ENCODE results near the gene CPXM2.

DNA sequence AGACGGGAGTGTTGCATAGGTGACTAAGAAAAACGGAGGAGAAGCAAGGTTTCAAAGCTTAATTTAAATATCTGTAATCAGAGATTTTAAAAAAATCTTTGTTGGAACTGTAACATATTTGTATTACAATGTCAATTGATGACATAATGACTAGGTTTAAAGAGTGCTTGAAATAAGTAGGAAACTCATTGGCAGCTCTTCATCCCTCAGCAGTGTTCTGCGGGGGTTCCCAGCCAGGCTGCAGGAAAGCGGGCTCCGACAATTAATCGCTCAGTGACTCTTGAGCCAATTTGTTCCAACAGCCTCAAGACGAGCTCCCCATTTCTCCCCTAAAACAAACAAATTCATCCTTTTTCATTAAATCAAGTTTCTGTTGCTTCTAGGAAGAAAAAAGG lies 22.6 kb downstream of the CPXM2 start:
- TF ChIP-seq POLR2AphosphoS5 (IDR thresholded peaks at IDR 0.05; ENCODE audit: low read depth, low read length) (no peak), POLR2A (IDR thresholded peaks at IDR 0.05; ENCODE audit: low read depth, low read length) (no peak), PAX5 (IDR thresholded peaks at IDR 0.05; ENCODE audit: insufficient read depth, low read length, severe bottlenecking) (no peak)
